GM18519 (cell line): ENCODE data around the gene TMCC3.
"Not testable (repeated sequence)": the region's sequence is repeated elsewhere in the genome, so short reads cannot be mapped to it uniquely, and the experiment has no call there.

Source experiments
- ATAC-seq: cut with Tn5 transposase; IDR thresholded peaks from one replicate; pipeline ENCODE4 v1.9.1; 2021; ENCODE audit warnings: mild to moderate bottlenecking, moderate library complexity; ENCODE audit not compliant: unreplicated experiment, low FRiP score

TMCC3 gene

GRCh38 chr12:94609917-94610443 is 40.4 kb downstream of the TMCC3 start:
- ATAC-seq: no peak

DNA sequence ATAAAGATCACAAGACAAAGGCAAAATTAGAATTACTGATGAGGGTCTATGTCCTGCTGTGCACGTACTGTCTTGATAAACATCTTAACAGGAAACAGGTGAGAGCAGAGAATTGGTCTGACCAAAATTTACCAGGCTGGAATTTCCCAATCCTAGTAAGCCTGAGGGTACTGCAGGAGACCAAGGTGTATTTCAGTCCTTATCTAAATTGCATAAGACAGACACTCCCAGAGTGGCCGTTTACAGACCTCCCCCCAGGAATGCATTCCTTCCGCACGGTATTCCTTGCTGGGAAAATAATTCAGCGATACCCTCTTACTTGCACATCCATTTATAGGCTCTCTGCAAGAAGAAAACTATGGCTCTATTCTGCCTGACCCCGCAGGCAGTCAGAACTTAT is 43.5 kb downstream of the TMCC3 start:
- ATAC-seq: not testable (repeated sequence)

GRCh38 chr12:94604366-94604698 is 46.0 kb downstream of the TMCC3 start:
- ATAC-seq: no peak

DNA sequence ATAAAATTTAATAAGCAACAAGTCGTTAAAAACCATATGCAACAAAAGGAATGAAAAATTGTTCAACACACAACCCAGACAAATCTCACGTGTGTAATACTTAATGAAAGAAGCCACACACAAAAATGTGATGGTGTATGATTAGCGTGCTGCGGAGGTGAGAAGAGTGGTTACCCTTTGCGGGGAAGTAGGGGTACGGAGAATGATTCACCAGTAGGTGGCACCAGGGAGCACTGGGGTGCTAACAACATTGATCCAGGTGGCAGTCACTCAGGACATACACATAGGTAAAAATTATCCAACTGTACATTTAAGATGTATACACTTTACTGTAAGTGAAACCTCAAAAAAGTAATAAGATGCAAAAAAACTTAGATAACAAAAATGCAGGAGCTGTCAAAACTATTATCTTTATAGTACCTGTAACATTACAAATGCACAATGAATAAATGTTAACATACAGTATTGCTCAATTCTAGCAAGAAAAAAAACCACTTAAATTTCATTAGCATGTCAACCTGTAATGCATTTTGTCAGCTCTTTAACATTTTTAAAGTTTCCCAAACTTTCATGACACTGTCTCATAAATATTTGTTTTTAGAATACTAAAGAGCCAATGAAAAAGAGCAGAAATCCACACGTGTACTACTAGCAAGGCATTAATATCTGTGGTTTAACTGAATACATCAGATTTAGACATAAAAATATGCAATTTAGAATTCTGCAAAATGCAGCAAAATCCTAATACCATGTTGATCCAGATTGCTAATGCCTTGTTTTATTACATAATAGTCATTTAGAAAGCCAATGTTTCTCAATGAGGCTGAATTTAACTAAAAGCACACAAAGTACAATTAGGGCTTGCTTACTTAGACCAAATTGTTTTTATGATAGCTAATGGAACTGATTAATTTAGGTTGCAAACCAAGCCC is 46.7 kb downstream of the TMCC3 start:
- no peak for ATAC-seq

GRCh38 chr12:94602024-94602423 is 48.3 kb downstream of the TMCC3 start:
- ATAC-seq: no peak

DNA sequence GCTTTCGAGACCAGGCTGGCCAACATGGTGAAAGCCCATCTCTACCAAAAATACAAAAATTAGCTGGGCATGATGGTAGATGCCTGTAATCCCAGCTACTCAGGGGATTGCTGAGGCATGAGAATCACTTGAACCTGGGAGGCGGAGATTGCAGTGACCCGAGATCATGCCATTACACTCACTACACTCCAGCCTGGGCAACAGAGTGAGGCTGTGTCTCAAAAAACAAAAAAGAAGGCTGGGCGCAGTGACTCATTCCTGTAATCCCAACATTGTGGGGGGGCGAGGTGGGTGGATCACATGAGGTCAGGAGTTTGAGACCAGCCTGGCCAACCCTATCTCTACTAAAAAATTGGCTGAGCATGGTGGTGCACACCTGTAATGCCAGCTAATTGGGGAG is 49.0 kb downstream of the TMCC3 start:
- ATAC-seq: not testable (repeated sequence)

DNA sequence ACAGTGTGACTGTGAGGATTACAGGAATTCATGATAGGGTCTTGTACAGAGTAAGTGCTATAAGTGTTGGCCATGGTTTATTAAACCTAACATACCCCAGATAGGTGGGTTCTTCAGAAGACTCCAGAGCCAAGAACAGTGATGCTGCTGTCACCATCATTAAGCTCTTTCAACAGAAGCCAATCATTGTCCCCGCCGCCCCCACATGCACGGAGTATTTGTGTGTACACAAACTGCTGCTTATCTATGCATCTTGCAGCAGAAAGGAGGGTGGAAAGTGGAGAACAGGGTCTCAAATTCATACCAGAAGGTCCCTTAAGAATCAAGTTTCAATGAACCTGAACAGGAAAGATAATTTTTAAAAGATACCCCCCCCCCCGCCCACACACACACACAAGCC is 51.2 kb downstream of the TMCC3 start:
- no peak for ATAC-seq

DNA sequence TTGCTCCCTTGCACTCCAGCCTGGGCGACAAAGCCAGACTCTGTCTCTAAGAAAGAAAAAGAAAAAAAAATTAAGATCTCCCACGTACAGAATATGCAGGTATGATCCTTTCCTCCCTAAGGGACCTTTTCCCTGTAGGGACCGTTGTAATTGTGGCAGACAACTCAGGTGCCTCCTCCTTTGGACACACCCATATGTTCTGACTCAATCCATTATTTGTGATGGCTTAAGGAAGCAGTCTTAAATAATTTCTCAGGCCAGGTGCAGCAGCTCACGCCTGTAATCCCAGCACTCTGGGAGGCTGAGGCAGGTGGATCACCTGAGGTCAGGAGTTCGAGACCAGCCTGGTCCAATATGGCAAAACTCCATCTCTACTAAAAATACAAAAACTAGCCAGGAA is 53.1 kb downstream of the TMCC3 start:
- ATAC-seq: no peak

- ATAC-seq: no peak
These were observed 53.8 kb downstream of the TMCC3 start for GRCh38 chr12:94596596-94596995.

- no peak for ATAC-seq
These were observed 55.2 kb downstream of the TMCC3 start for GRCh38 chr12:94595152-94595551.

DNA sequence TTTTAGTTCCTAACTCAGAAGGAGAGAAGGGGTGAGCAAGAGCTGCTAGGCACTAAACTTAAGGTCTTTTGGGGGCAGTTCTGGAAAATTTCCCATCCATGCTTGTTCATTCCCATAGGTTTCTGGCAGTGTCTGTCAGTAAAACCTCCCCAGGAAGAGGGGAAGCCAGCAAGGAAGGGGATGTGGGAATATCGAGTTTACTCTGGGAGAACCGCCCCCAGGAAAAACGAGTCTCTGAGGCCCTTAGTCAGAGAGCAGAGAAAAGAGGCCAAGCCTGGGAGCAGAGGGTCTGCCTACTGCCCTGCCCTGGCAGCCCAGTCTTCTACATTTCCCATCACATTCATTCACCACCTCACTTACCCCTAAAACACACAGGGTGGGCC is 55.9 kb downstream of the TMCC3 start:
- ATAC-seq: no peak

DNA sequence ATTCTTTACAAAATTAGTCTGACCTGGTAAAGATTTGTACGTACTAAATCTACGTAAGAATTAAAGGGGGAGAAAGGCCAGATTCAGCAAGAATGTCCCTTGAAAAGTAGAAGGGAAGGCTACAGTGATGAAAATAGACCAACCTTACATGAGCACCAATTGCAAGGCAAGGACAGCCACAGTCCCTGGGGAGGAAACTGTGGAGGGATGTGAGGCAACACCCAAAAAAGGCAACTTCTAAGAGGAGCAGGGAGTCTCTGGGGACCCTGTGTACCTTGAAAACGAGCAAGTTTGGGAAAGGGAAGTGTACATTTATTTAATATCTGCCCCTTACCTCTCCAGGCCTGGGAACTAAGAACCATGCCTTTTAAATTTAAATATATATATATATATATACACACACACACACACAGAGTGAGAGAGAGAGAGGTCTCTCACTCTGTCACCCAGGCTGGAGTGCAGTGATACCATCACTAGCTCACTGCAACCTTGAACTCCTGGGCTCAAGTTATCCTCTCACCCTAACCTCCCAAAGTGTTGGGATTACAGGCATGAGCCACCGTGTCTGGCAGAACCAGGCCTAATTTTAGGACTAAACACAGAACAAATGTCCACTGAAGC is 56.4 kb downstream of the TMCC3 start:
- no peak for ATAC-seq

- not testable (repeated sequence) for ATAC-seq
These were observed 57.6 kb downstream of the TMCC3 start for GRCh38 chr12:94592723-94593122.

DNA sequence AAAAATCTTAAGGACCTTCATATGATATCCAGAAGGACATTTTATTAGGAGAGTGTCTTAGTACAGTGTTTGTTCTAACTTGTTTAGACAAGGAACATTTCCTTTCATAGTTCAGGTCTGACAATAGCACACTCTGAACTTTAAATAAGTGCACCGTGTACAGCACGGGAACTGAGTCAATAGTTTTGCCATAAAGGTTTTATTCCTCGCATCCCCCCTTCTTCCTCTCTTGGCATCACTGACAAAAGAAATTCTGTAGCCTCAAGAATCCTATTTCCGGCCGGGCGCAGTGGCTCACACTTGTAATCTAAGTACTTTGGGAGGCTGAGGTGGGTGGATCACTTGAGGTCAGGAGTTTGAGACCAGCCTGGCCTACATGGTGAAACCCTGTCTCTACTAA is 58.3 kb downstream of the TMCC3 start:
- ATAC-seq: no peak

DNA sequence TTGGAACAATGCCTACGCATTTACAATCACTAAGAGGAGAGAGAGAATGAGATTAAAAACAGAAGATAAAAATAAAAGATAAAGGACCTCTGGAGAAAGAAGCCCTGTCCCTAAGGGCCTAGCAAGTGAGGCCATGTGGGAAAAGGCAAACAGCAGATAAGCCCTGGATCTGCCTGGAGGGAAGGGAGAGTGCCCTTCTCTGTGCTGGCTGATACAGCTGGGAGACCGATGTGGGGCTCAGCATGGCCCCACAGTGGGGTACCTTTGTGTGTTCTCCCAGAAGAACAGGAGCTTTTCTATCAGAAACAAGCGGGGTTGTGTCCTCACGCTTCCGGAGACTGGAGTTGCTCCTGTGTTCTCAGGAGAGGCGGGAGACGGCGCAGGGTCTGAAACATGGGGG is 59.9 kb downstream of the TMCC3 start:
- no peak for ATAC-seq

DNA sequence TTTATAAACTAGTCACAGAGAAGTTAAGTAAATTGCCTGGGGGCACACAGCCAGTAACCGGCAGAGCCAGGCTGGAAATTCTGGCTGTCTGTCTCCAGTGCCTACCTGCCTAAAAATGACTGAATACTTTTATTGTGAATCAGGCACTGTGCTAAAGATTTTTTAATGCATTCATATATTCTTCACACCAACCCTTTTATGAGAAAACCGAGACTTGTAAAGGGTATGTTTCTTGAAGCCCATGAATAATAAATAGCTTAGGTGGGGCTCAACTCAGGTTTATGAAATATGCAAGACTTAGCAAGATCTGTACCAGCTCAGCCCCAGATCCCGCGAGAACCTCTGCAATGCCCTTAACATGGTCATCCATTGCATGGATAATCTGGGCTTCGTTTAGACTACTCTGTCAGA is 60.8 kb downstream of the TMCC3 start:
- ATAC-seq: no peak

DNA sequence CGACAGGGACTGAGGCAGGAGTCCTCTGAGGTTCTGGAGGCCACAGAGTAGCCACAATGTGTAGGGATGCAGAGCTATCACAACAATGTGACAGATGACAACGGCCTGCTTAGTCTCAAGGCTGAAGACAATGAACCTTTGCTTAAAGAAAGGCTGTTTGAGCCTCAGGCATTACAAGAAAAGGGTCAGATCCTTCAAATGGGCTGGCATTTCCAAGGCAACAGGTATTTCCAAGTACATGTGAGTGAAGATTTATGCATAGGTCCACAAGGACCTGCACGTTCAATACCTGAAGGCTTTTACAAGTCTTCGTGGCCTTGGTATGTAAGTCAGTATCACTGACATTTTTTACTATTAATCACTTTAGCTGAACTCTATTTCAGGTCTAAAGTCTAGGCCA is 62.0 kb downstream of the TMCC3 start:
- no peak for ATAC-seq

DNA sequence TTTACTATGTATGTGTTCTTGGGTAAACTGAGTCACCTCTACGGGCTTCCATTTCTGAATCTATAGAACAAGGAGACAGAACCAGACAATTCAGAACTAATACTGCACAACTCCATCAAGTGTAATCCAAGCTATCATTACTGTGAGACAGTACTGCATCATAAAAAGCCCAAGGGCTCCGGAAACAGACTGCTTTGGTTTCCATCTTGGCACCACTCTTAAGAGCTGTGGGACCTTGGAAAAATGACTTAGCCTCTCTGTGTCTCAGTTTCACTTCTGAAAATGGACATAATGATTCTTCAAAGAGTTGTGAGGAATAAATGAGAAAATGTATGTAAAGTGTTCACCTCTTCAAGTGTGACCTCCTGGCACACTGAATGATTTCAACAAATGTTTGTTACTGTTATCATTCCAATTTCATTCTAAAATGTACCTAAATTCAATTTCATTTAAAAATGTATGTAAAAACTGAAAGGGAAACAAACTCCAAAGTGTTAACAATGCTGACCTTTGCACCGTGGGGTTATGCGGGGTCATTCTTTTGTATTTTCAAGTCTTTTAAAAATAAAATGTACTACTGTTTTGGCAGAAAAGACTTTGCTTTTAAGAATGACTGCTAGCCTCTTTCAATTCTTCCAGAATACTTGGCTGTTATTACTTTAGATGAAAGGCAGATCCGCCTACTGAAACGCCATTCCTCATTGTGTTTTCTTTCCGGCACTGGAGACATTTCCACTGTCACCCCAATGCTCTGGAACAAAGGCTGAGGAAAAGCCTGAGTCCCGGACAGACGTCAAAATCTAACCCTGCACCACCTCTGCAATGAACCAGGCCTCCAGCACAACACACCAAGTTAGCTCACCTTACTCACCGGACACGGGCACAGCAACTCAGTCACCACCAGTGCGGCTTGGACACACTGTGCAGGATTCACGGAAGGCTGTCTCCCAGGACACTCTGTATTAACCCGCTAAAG is 62.8 kb downstream of the TMCC3 start:
- ATAC-seq: no peak

GRCh38 chr12:94586589-94587259 is 63.6 kb downstream of the TMCC3 start:
- no peak for ATAC-seq

DNA sequence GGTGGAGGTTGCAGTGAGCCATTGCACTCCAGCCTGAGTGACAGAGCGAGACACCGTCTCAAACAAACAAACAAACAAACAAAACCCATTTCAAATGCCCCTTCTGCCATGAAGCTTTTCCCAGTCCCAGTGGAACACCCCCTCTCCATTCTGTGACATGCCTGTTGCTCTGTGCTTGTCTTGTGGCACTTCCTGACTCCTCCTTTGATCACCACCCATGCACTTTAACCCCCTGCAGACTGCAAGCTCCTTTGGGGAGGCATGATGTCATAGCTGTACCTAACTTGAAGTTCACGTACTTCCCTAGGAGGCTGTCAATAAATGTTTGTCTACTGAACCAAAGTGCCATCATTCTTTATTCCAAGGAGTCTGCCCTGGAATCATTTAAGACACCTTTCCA is 64.7 kb downstream of the TMCC3 start:
- ATAC-seq: no peak
